Measurements from ENCODE around the gene DLGAP1. TPM values are rescaled to one million over a fixed set of nuclear protein-coding genes. Genes with fewer than 3 reads are reported as not detected.

DLGAP1 gene
- polyA plus RNA-seq, 1 of the 3 experiments (the other 2 are of a cell fraction): not detected

DNA sequence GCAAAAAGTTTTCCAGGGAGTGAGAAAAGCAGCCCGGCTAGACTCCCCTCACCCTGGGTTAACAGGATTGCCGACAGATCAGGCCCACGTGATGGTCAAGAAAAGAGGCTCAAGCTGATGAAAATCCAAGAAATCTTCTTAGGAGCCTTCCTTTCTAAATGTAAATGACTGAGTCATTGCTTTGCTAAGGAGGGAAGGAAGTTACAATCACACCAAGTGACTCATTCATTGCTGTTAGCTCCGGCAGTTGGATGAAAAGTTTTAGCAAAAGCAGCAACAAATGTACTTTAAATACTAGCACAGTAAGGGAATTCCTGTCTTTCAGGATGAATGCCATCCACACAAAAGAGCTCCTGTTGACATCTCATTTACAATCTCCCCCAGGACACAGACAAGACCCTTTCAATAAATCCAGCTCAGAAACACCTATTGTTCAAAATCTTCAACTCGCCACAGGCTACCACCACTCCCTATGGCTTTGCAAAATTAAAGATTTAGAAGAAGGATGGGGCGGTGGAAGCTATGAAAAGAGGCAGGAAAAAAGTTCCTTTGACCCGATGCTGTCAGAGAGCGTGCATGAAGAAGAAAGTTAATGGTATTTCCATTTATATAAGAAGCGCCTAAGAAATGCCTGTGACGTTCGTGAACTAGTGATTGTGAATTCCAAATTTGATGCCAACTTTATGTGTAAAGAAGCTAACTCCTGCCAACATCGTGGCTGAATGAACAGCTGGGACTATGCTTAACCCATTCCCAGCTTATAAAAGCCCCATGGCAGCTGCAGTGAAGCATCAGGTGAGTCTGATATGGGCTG is 851.5 kb downstream of the DLGAP1 start:
- no peaks in the 10 kb centered on the region for H3K9me3 ChIP-seq
- no peak for DNase-seq
- no peaks in the 10 kb centered on the region for H4K20me1 ChIP-seq (ENCODE audit: insufficient read depth)
- H3K36me3 ChIP-seq (replicated peaks in 1 of 2; ENCODE audit: control insufficient read depth in 1 of 2, insufficient read depth in 2 of 2, low read length in 1 of 2): peaks cover 0 to 4% of the 10 kb centered on the region in 2 experiments
- peaks cover 58% of the 10 kb centered on the region for H3F3A ChIP-seq (replicated peaks; ENCODE audit: insufficient read depth)
- H3K4me2 ChIP-seq: peak overlapping the region; percentile 87
- WGBS (ENCODE audit: low lambda C conversion rate): 20% methylated on average over 12 of the region's 12 CpGs
- H2AFZ ChIP-seq (ENCODE audit: low read depth): no peak overlapping the region
- CTCF ChIA-PET: interaction anchor here (1.0 to 1.3 kb wide), 2 partner anchors 10 to 63 kb away, joined by 5 to 6 read pairs; no protein-coding TSS in a partner anchor
- no peaks in the 10 kb centered on the region for H3K9me2 ChIP-seq
- peaks cover 8 to 30% of the 10 kb centered on the region in 2 experiments; a peak in 3 of 4 replicates for H3K4me1 ChIP-seq (ENCODE audit: control insufficient read depth in 1 of 2, insufficient read depth in 2 of 2, low read depth in 1 of 2, low read length in 1 of 2)
- H3K79me2 ChIP-seq (ENCODE audit: insufficient read depth): peaks cover 18% of the 10 kb centered on the region
- H3K27me3 ChIP-seq (ENCODE audit: insufficient read depth): no peaks in the 10 kb centered on the region
- H3K9ac ChIP-seq: peak overlapping the region; percentile 90
- POLR2A ChIA-PET: interaction anchor here (0.7 kb wide), 1 partner anchor 476 kb away, joined by 3 read pairs; no protein-coding TSS in a partner anchor
- H3K4me3 ChIP-seq (ENCODE audit: low read depth in 2 of 2, low read length in 1 of 2): peak overlapping the region; percentile 40 to 69; a peak in 3 of 4 replicates
- H3K27ac ChIP-seq (ENCODE audit: low read depth in 2 of 2, low read length in 1 of 2): peak overlapping the region; percentile 85 to 100
- TF ChIP-seq, protein P1, sequence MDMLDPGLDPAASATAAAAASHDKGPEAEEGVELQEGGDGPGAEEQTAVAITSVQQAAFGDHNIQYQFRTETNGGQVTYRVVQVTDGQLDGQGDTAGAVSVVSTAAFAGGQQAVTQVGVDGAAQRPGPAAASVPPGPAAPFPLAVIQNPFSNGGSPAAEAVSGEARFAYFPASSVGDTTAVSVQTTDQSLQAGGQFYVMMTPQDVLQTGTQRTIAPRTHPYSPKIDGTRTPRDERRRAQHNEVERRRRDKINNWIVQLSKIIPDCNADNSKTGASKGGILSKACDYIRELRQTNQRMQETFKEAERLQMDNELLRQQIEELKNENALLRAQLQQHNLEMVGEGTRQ (IDR thresholded peaks at IDR 0.05; ENCODE audit: borderline replicate concordance, low read depth, low read length): no peak
- peak; percentile 98 for TF ChIP-seq FOSL2 (IDR thresholded peaks at IDR 0.05; ENCODE audit: borderline replicate concordance, low read depth)
- TF ChIP-seq RAD21 (IDR thresholded peaks at IDR 0.05; ENCODE audit: low read length): no peak
- TF ChIP-seq FOXM1 (IDR thresholded peaks at IDR 0.05; ENCODE audit: low read depth): peak; percentile 63; the same call in 1 of the 2 replicates
- TF ChIP-seq POLR2AphosphoS5 (IDR thresholded peaks at IDR 0.05; ENCODE audit: low read depth, low read length): peak; percentile 93
- TF ChIP-seq EP300 (IDR thresholded peaks at IDR 0.05; ENCODE audit: borderline replicate concordance in 1 of 2, low read depth in 1 of 2, low read length in 1 of 2): peak; percentile 29 to 86; a peak in 3 of 4 replicates
- TF ChIP-seq SIN3A (IDR thresholded peaks at IDR 0.05; ENCODE audit: borderline replicate concordance, low read depth, low read length): peak; percentile 64; the same call in 1 of the 2 replicates
- TF ChIP-seq, protein P2, sequence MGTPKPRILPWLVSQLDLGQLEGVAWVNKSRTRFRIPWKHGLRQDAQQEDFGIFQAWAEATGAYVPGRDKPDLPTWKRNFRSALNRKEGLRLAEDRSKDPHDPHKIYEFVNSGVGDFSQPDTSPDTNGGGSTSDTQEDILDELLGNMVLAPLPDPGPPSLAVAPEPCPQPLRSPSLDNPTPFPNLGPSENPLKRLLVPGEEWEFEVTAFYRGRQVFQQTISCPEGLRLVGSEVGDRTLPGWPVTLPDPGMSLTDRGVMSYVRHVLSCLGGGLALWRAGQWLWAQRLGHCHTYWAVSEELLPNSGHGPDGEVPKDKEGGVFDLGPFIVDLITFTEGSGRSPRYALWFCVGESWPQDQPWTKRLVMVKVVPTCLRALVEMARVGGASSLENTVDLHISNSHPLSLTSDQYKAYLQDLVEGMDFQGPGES (IDR thresholded peaks at IDR 0.05; ENCODE audit: low read depth, low read length): no peak
- TF ChIP-seq JUND (IDR thresholded peaks at IDR 0.05): peak; percentile 97
- TF ChIP-seq TAF1 (IDR thresholded peaks at IDR 0.05; ENCODE audit: borderline replicate concordance, low read depth, low read length): peak; percentile 64; the same call in 1 of the 2 replicates
- no peak for TF ChIP-seq NRF1 (IDR thresholded peaks at IDR 0.05; ENCODE audit: low read depth, low read length)
- no peak for TF ChIP-seq EZH2phosphoT487 (IDR thresholded peaks at IDR 0.05; ENCODE audit: borderline replicate concordance, low read depth)
- no peak for TF ChIP-seq YY1 (IDR thresholded peaks at IDR 0.05; ENCODE audit: low read depth)
- TF ChIP-seq CHD2 (IDR thresholded peaks at IDR 0.05; ENCODE audit: low read length, partially characterized antibody): no peak
- TF ChIP-seq, protein P3, sequence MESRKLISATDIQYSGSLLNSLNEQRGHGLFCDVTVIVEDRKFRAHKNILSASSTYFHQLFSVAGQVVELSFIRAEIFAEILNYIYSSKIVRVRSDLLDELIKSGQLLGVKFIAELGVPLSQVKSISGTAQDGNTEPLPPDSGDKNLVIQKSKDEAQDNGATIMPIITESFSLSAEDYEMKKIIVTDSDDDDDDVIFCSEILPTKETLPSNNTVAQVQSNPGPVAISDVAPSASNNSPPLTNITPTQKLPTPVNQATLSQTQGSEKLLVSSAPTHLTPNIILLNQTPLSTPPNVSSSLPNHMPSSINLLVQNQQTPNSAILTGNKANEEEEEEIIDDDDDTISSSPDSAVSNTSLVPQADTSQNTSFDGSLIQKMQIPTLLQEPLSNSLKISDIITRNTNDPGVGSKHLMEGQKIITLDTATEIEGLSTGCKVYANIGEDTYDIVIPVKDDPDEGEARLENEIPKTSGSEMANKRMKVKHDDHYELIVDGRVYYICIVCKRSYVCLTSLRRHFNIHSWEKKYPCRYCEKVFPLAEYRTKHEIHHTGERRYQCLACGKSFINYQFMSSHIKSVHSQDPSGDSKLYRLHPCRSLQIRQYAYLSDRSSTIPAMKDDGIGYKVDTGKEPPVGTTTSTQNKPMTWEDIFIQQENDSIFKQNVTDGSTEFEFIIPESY (IDR thresholded peaks at IDR 0.05; ENCODE audit: borderline replicate concordance, low read depth): 0 out of 2 replicates have a peak, but pooled peaks have one; percentile 44
- no peak; the same call in 1 of the 2 replicates for TF ChIP-seq SMC3 (IDR thresholded peaks at IDR 0.05; ENCODE audit: low read depth, low read length)
- 0 out of 2 replicates have a peak, but pooled peaks have one; percentile 7 for TF ChIP-seq ELF1 (IDR thresholded peaks at IDR 0.05)
- peak; percentile 41; the same call in 1 of the 2 replicates for TF ChIP-seq RXRA (IDR thresholded peaks at IDR 0.05; ENCODE audit: borderline replicate concordance, low read depth)
- TF ChIP-seq GATA2 (CRISPR knock-in tag; IDR thresholded peaks at IDR 0.05): no peak
- 0 out of 2 replicates have a peak, but pooled peaks have one; percentile 18 for TF ChIP-seq TEAD4 (IDR thresholded peaks at IDR 0.05; ENCODE audit: borderline replicate concordance, insufficient read depth)
- TF ChIP-seq, protein P4, sequence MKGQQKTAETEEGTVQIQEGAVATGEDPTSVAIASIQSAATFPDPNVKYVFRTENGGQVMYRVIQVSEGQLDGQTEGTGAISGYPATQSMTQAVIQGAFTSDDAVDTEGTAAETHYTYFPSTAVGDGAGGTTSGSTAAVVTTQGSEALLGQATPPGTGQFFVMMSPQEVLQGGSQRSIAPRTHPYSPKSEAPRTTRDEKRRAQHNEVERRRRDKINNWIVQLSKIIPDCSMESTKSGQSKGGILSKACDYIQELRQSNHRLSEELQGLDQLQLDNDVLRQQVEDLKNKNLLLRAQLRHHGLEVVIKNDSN (IDR thresholded peaks at IDR 0.05; ENCODE audit: borderline replicate concordance, low read depth): peak; percentile 87
- 0 out of 2 replicates have a peak, but pooled peaks have one; percentile 48 for TF ChIP-seq MEF2A (IDR thresholded peaks at IDR 0.05; ENCODE audit: borderline replicate concordance, low read depth)
- no peak for TF ChIP-seq RFX5 (IDR thresholded peaks at IDR 0.05; ENCODE audit: low read length)
- no peak for TF ChIP-seq RCOR1 (IDR thresholded peaks at IDR 0.05; ENCODE audit: low read length)
- TF ChIP-seq, protein P5, sequence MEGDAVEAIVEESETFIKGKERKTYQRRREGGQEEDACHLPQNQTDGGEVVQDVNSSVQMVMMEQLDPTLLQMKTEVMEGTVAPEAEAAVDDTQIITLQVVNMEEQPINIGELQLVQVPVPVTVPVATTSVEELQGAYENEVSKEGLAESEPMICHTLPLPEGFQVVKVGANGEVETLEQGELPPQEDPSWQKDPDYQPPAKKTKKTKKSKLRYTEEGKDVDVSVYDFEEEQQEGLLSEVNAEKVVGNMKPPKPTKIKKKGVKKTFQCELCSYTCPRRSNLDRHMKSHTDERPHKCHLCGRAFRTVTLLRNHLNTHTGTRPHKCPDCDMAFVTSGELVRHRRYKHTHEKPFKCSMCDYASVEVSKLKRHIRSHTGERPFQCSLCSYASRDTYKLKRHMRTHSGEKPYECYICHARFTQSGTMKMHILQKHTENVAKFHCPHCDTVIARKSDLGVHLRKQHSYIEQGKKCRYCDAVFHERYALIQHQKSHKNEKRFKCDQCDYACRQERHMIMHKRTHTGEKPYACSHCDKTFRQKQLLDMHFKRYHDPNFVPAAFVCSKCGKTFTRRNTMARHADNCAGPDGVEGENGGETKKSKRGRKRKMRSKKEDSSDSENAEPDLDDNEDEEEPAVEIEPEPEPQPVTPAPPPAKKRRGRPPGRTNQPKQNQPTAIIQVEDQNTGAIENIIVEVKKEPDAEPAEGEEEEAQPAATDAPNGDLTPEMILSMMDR (IDR thresholded peaks at IDR 0.05): no peak
